Spleen (tissue), 11 donors: Measurements from ENCODE around the gene BCAS4. TPM values are rescaled to one million over a fixed set of nuclear protein-coding genes. Genes with fewer than 3 reads are reported as not detected.

Experiments used
- DNase-seq: peaks from one replicate; pipeline ENCODE4 v3.0.0-alpha.2; 2020
- H3K27ac ChIP-seq, 8 donors: fragments of 200-600 bp; sonication (generic) in 7 of 8; 1 replicate in 4 of 8; 2 replicates in 4 of 8; pipeline versions ENCODE4 v1.5.0 to v1.8.0; 2016 to 2021; ENCODE audit warnings: inconsistent platforms in 4 of 8, mild to moderate bottlenecking in 4 of 8, moderate library complexity in 1 of 8
- H3K27me3 ChIP-seq, 7 donors: fragments of 200-600 bp; sonication (generic) in 6 of 7; replicated peaks in 1 of 7; 1 replicate in 4 of 7; 2 replicates in 3 of 7; pipeline versions ENCODE4 v1.5.0 to v1.8.0; 2016 to 2021; ENCODE audit warnings: inconsistent platforms in 3 of 7, mild to moderate bottlenecking in 1 of 7
- H3K36me3 ChIP-seq, 6 donors: fragments of 200-600 bp; sonication (generic) in 5 of 6; 1 replicate in 4 of 6; 2 replicates in 2 of 6; pipeline versions ENCODE4 v1.5.0 to v1.8.0; 2016 to 2021; ENCODE audit warnings: inconsistent platforms in 2 of 6
- H3K4me1 ChIP-seq, 6 donors: fragments of 200-600 bp; sonication (generic) in 5 of 6; 1 replicate in 3 of 6; 2 replicates in 3 of 6; pipeline versions ENCODE4 v1.5.0 to v1.8.0; 2016 to 2021; ENCODE audit warnings: inconsistent platforms in 3 of 6
- H3K4me3 ChIP-seq, 8 donors: fragments of 200-600 bp; sonication (generic) in 7 of 8; 1 replicate in 4 of 8; 2 replicates in 4 of 8; pipeline versions ENCODE4 v1.5.0 to v1.8.0; 2016 to 2021; ENCODE audit warnings: inconsistent platforms in 4 of 8, mild to moderate bottlenecking in 4 of 8, moderate library complexity in 2 of 8
- H3K9me3 ChIP-seq, 8 donors: fragments of 200-600 bp; sonication (generic) in 7 of 8; 1 replicate in 4 of 8; 2 replicates in 4 of 8; pipeline versions ENCODE4 v1.5.0 to v1.8.0; 2016 to 2021; ENCODE audit warnings: inconsistent platforms in 4 of 8
- CTCF ChIP-seq, 11 experiments: fragments of 200-600 bp in 7 of 11; fragments of 450-650 bp in 4 of 11; sonication (generic) in 4 of 11; IDR thresholded peaks in 8 of 11; conservative IDR thresholded peaks in 3 of 11; 1 replicate in 7 of 11; 2 replicates in 4 of 11; pipeline versions ENCODE4 v1.4.0 to v1.8.0; 2016 to 2021; ENCODE audit warnings: antibody characterized with exemption in 11 of 11, inconsistent platforms in 4 of 11, mild to moderate bottlenecking in 1 of 11
- POLR2A ChIP-seq, 3 donors: fragments of 450-650 bp; IDR thresholded peaks; one replicate each; pipeline ENCODE4 v1.5.1; 2017; ENCODE audit warnings: antibody characterized with exemption in 3 of 3, mild to moderate bottlenecking in 1 of 3
- POLR2AphosphoS5 ChIP-seq, 3 donors: sonication (generic); formaldehyde crosslinking; IDR thresholded peaks; one replicate each; pipeline ENCODE4 v1.5.1; 2017; ENCODE audit warnings: antibody characterized with exemption in 3 of 3
- WGBS, 5 donors: extraction: QIAGEN DNeasy Blood & Tissue Kit in 3 of 5; methylation state at CpG; one replicate each; pipeline versions ENCODE4 v1.1.5 to v1.1.7; 2013 to 2018; 5-methylcytosine and 5-hydroxymethylcytosine counted together
- intact Hi-C: fragments of 100-400 bp; cut with DNase I; formaldehyde crosslinking; loops from one replicate; pipeline ENCODE4 v1.15.0; 2023; ENCODE audit warnings: low total_unique reads
- polyA plus RNA-seq, 3 donors: library from polyadenylated mRNA; stranded (reverse); fragments of 200-250 nt; gene quantifications; one replicate each; pipeline ENCODE4 v1.2.1, GENCODE V29; 2013
- total RNA-seq, 7 donors: library from RNA; depleted of rRNA in 3 of 7; stranded (reverse); fragments of >200 nt in 3 of 7; fragmentation: NEBNext Ultra II Directional in 4 of 7; extraction: Animal tissue kit (Norgen Biotek cat#: 25700) in 4 of 7; gene quantifications; one replicate each; pipeline versions ENCODE4 v1.1.0 to v1.2.1, GENCODE V29; 2016 to 2021
- donor health status: healthy with polysubstance abuse.
- donor health status: DM: no; HTN: no; CAD: no; lungs with moderate emphysema.
- donor health status: DM: no; HTN: no; CAD: no.
- donor health status: Bipolar disorder and iron deficiency.
- donor health status: healthy.
- donor health status: DM: no; HTN: no; CAD: no.
- donor health status: DM: yes; HTN: yes; CAD: no.

The BCAS4 gene
- total and polyA plus RNA-seq, 10 donors: 11.8 to 33.3 (median 19.7) TPM

DNA sequence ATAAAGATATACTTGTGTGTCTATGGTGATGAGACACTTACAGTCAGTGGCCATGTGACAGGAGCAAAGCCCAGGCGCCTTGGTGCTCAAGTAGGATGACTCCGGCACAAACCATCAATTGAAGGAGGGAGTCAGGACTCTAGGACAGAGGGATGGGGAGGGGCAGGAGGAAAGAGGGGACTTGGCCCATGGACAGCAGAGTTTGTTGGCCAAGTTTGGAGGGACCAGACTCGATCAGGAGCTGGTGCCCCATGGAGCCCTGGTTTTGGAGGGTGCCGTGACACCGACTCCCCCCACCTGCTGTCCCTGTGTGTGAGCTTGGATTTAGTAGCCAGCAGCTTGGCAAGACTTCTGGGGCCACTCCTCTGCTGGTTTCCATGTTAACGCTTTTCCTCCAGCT, 70.3 kb downstream of the BCAS4 start:
- WGBS, 5 donors: 91 to 98% (median 94%) methylated on average over 5 to 6 of the region's 6 CpGs
- Histone ChIP-seq H3K9me3 (no peaks in the 10 kb centered on the region), H3K4me3 (no peak overlapping the region), H3K27ac (no peak overlapping the region), H3K4me1 (no peaks in the 10 kb centered on the region), H3K36me3 (peaks cover 0 to 26% (median 0%) of the 10 kb centered on the region in 6 donors), H3K27me3 (no peaks in the 10 kb centered on the region)
- intact Hi-C loops: no loop called here
- no peak for DNase-seq
- no peak for TF ChIP-seq CTCF (IDR thresholded peaks at IDR 0.05 in 8 of 11, conservative IDR thresholded peaks at IDR 0.05 in 3 of 11)
- no peak for TF ChIP-seq POLR2AphosphoS5 (IDR thresholded peaks at IDR 0.05)
- TF ChIP-seq POLR2A (IDR thresholded peaks at IDR 0.05): no peak

- Histone ChIP-seq H3K9me3 (no peaks in the 10 kb centered on the region), H3K27ac (no peak overlapping the region), H3K4me3 (no peak overlapping the region), H3K36me3 (peaks cover 0 to 23% (median 0%) of the 10 kb centered on the region in 6 donors), H3K4me1 (no peaks in the 10 kb centered on the region), H3K27me3 (no peaks in the 10 kb centered on the region)
- no peak for DNase-seq
- intact Hi-C loops: no loop called here
- WGBS, 5 donors: 77 to 89% (median 87%) methylated on average over 6 to 7 of the region's 7 CpGs
- TF ChIP-seq POLR2AphosphoS5 (IDR thresholded peaks at IDR 0.05) (no peak), CTCF (IDR thresholded peaks at IDR 0.05 in 8 of 11, conservative IDR thresholded peaks at IDR 0.05 in 3 of 11) (no peak), POLR2A (IDR thresholded peaks at IDR 0.05) (no peak)
Observed at GRCh38 chr20:50865591-50865990, 70.7 kb downstream of the BCAS4 start.

- WGBS, 5 donors: 90 to 100% (median 93%) methylated on average over 3 to 12 of the region's 12 CpGs
- TF ChIP-seq POLR2AphosphoS5 (IDR thresholded peaks at IDR 0.05): peak in 1 of 3 donors; percentile 17
- TF ChIP-seq CTCF (IDR thresholded peaks at IDR 0.05 in 8 of 11, conservative IDR thresholded peaks at IDR 0.05 in 3 of 11): no peak
- intact Hi-C loops: no loop called here
- DNase-seq: no peak
- no peaks in the 10 kb centered on the region for H3K27me3 ChIP-seq
- peaks cover 0 to 5% (median 0%) of the 10 kb centered on the region in 6 donors for H3K4me1 ChIP-seq
- peaks cover 0 to 23% (median 0%) of the 10 kb centered on the region in 6 donors for H3K36me3 ChIP-seq
- H3K4me3 ChIP-seq: no peak overlapping the region
- no peak overlapping the region for H3K27ac ChIP-seq
- no peaks in the 10 kb centered on the region for H3K9me3 ChIP-seq
Observed at GRCh38 chr20:50866036-50866685, 71.3 kb downstream of the BCAS4 start.

GRCh38 chr20:50866831-50867230, 72.0 kb downstream of the BCAS4 start:
- Histone ChIP-seq H3K4me3 (no peak overlapping the region), H3K27me3 (no peaks in the 10 kb centered on the region), H3K27ac (no peak overlapping the region), H3K4me1 (peaks cover 0 to 11% (median 0%) of the 10 kb centered on the region in 6 donors), H3K9me3 (no peaks in the 10 kb centered on the region), H3K36me3 (peaks cover 0 to 23% (median 0%) of the 10 kb centered on the region in 6 donors)
- TF ChIP-seq POLR2A (IDR thresholded peaks at IDR 0.05): no peak
- no peak for TF ChIP-seq CTCF (IDR thresholded peaks at IDR 0.05 in 8 of 11, conservative IDR thresholded peaks at IDR 0.05 in 3 of 11)
- TF ChIP-seq POLR2AphosphoS5 (IDR thresholded peaks at IDR 0.05): no peak
- intact Hi-C loops: no loop called here
- DNase-seq: no peak
- 90 to 98% (median 96%) methylated on average over 9 of the region's 9 CpGs for WGBS, 5 donors
